GM18868 (cell line): ENCODE data around the gene PRDM16.

Experiments
- ATAC-seq: cut with Tn5 transposase; IDR thresholded peaks from one replicate; pipeline ENCODE4 v1.9.1; 2021; ENCODE audit warnings: mild to moderate bottlenecking, moderate library complexity; ENCODE audit not compliant: unreplicated experiment

Gene PRDM16

GRCh38 chr1:3463891-3464648 is 395.1 kb downstream of the PRDM16 start:
- no peak for ATAC-seq

- ATAC-seq, result no peak
Measured at GRCh38 chr1:3464649-3465025, 395.6 kb downstream of the PRDM16 start.

- no peak for ATAC-seq
Measured at GRCh38 chr1:3465091-3465934, 396.3 kb downstream of the PRDM16 start.

GRCh38 chr1:3465935-3466321 is 396.9 kb downstream of the PRDM16 start:
- ATAC-seq, result no peak

GRCh38 chr1:3466366-3467075 is 397.5 kb downstream of the PRDM16 start:
- ATAC-seq, result no peak

- ATAC-seq, result no peak
Measured at GRCh38 chr1:3467096-3468036, 398.4 kb downstream of the PRDM16 start.

- ATAC-seq, result no peak
Measured at GRCh38 chr1:3468236-3469103, 399.5 kb downstream of the PRDM16 start.

GRCh38 chr1:3469104-3469848 is 400.3 kb downstream of the PRDM16 start:
- ATAC-seq, result no peak

- ATAC-seq, result no peak
Measured at GRCh38 chr1:3469849-3470649, 401.0 kb downstream of the PRDM16 start.

GRCh38 chr1:3470650-3471355 is 401.8 kb downstream of the PRDM16 start:
- ATAC-seq, result no peak

- ATAC-seq, result no peak
Measured at GRCh38 chr1:3471356-3472087, 402.5 kb downstream of the PRDM16 start.

GRCh38 chr1:3472088-3472850 is 403.3 kb downstream of the PRDM16 start:
- no peak for ATAC-seq

- ATAC-seq, result no peak
Measured at GRCh38 chr1:3472906-3473305, 403.9 kb downstream of the PRDM16 start.

GRCh38 chr1:3473381-3473844 is 404.4 kb downstream of the PRDM16 start:
- ATAC-seq, result no peak

GRCh38 chr1:3474016-3474415 is 405.0 kb downstream of the PRDM16 start:
- no peak for ATAC-seq

GRCh38 chr1:3474421-3474820 is 405.4 kb downstream of the PRDM16 start:
- ATAC-seq, result no peak
